Esophagus squamous epithelium (tissue), 4 donors: ENCODE data around the gene TOGARAM2.

Source experiments
- POLR2A ChIP-seq, 4 donors: fragments of 450-650 bp; IDR thresholded peaks; one replicate each; pipeline ENCODE4 v1.6.1; 2017; ENCODE audit warnings: antibody characterized with exemption in 4 of 4, mild to moderate bottlenecking in 4 of 4, moderate library complexity in 3 of 4
- TF ChIP-seq, protein P1 (sequence below), 6 experiments: fragments of 450-650 bp in 4 of 6; fragments of 200-600 bp in 2 of 6; sonication (generic) in 2 of 6; IDR thresholded peaks; one replicate each; pipeline ENCODE4 v1.5.1; 2016 to 2019; ENCODE audit warnings: antibody characterized with exemption in 6 of 6, mild to moderate bottlenecking in 4 of 6, moderate library complexity in 4 of 6

DNA sequence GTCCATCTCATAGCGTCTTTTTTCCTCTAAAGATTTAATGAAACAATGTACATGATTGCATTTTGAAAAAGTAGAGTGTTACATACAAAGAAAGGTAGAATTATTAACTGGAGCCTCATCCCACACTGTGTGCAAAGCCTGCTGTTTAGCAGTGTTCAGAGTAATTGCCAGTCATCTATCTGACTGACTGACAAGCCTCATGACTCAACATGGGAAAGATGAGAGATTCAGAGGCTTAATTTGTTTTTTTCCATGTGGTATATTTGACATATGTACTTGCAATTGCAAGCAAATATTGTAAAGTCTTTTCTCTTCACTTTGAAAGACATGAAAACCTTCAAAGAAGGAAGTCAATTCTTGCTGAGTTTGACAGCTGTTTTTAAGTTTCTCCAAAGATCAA is 78.5 kb downstream of the TOGARAM2 start:
- TF ChIP-seq, protein P1, sequence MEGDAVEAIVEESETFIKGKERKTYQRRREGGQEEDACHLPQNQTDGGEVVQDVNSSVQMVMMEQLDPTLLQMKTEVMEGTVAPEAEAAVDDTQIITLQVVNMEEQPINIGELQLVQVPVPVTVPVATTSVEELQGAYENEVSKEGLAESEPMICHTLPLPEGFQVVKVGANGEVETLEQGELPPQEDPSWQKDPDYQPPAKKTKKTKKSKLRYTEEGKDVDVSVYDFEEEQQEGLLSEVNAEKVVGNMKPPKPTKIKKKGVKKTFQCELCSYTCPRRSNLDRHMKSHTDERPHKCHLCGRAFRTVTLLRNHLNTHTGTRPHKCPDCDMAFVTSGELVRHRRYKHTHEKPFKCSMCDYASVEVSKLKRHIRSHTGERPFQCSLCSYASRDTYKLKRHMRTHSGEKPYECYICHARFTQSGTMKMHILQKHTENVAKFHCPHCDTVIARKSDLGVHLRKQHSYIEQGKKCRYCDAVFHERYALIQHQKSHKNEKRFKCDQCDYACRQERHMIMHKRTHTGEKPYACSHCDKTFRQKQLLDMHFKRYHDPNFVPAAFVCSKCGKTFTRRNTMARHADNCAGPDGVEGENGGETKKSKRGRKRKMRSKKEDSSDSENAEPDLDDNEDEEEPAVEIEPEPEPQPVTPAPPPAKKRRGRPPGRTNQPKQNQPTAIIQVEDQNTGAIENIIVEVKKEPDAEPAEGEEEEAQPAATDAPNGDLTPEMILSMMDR (IDR thresholded peaks at IDR 0.05), result no peak
- no peak for TF ChIP-seq POLR2A (IDR thresholded peaks at IDR 0.05)
